OCI-LY3 (cell line): ENCODE measurements around the gene KCNK6.
"Not testable (repeated sequence)": the region's sequence is repeated elsewhere in the genome, so short reads cannot be mapped to it uniquely, and the experiment has no call there.

Experiments used
- H2AFZ ChIP-seq: fragments of 200-600, 300-600 bp; shearing (Covaris generic); 2 replicates; pipeline ENCODE4 v1.6.0; 2014; ENCODE audit warnings: antibody characterized with exemption, low read depth, low read length
- H3K27ac ChIP-seq: fragments of 200-600, 300-600 bp; sonication (generic); 2 replicates; pipeline ENCODE4 v1.5.1; 2014; ENCODE audit warnings: mild to moderate bottlenecking, low read length, moderate library complexity, mixed read lengths
- H3K27me3 ChIP-seq: fragments of 200-600, 300-600 bp; sonication (generic); 2 replicates; pipeline ENCODE4 v1.6.1; 2014; ENCODE audit warnings: low read depth, low read length, mixed read lengths
- H3K36me3 ChIP-seq: fragments of 200-600, 300-600 bp; sonication (generic); replicated peaks from 2 replicates; pipeline ENCODE3; 2014; ENCODE audit warnings: low read depth, low read length, mixed read lengths
- H3K4me1 ChIP-seq: fragments of 300-600, 200-600 bp; sonication (generic); 2 replicates; pipeline ENCODE4 v1.6.1; 2014; ENCODE audit warnings: low read length, mixed read lengths
- H3K4me2 ChIP-seq: fragments of 200-600, 300-600 bp; sonication (generic); 2 replicates; pipeline ENCODE4 v1.6.1; 2014; ENCODE audit warnings: low read length, mixed read lengths
- H3K4me3 ChIP-seq: fragments of 300-600, 200-600 bp; sonication (generic); 2 replicates; pipeline ENCODE4 v1.5.1; 2014; ENCODE audit warnings: antibody characterized with exemption, mild to moderate bottlenecking, low read length, moderate library complexity
- H3K79me2 ChIP-seq: fragments of 300-600, 200-600 bp; shearing (Covaris generic); 2 replicates; pipeline ENCODE4 v1.6.1; 2014; ENCODE audit warnings: mild to moderate bottlenecking, low read length, mixed read lengths
- H3K9ac ChIP-seq: fragments of 300-600, 200-600 bp; shearing (Covaris generic); 2 replicates; pipeline ENCODE4 v1.6.0; 2014; ENCODE audit warnings: mild to moderate bottlenecking, low read length, moderate library complexity
- H3K9me3 ChIP-seq: fragments of 200-600, 300-600 bp; shearing (Covaris generic); 2 replicates; pipeline ENCODE4 v1.6.1; 2014; ENCODE audit warnings: low read length, mixed read lengths; ENCODE audit not compliant: insufficient read depth
- H4K20me1 ChIP-seq: fragments of 200-600, 300-600 bp; sonication (generic); 2 replicates; pipeline ENCODE4 v1.6.1; 2016; ENCODE audit warnings: low read length, mixed read lengths; ENCODE audit not compliant: insufficient read depth
- EZH2phosphoT487 ChIP-seq: fragments of 200-600 bp; shearing (Covaris generic); IDR thresholded peaks from 2 replicates; pipeline ENCODE4 v1.6.1; 2018; ENCODE audit warnings: antibody characterized with exemption, mixed run types, low read depth
- TF ChIP-seq, protein P1 (sequence below): fragments of 200-600, 300-600 bp; sonication (generic); IDR thresholded peaks from 2 replicates; pipeline ENCODE4 v1.5.1; 2014; ENCODE audit warnings: antibody characterized with exemption, low read length, low read depth

KCNK6 gene

DNA sequence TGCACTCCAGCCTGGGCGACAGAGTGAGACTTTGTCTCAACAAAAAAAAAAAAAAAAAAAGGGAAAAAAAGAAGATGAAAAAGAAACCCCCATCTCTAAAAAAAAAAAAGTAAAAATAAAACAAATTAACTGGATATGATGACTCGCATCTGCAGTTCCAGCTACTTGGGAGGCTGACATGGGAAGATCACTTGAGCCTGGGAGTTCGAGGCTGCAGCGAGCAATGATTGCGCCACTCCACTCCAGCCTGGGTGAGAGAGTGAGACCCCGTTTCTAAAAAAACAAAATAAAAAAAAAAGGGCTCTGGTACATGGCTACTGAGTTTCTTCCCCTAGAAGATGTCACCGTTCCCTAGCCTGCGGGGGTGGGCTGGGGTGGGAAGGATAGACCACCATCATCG lies 13.6 kb downstream of the KCNK6 start:
- TF ChIP-seq, protein P1, sequence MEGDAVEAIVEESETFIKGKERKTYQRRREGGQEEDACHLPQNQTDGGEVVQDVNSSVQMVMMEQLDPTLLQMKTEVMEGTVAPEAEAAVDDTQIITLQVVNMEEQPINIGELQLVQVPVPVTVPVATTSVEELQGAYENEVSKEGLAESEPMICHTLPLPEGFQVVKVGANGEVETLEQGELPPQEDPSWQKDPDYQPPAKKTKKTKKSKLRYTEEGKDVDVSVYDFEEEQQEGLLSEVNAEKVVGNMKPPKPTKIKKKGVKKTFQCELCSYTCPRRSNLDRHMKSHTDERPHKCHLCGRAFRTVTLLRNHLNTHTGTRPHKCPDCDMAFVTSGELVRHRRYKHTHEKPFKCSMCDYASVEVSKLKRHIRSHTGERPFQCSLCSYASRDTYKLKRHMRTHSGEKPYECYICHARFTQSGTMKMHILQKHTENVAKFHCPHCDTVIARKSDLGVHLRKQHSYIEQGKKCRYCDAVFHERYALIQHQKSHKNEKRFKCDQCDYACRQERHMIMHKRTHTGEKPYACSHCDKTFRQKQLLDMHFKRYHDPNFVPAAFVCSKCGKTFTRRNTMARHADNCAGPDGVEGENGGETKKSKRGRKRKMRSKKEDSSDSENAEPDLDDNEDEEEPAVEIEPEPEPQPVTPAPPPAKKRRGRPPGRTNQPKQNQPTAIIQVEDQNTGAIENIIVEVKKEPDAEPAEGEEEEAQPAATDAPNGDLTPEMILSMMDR, result no peak
- no peak for TF ChIP-seq EZH2phosphoT487
- no peak overlapping the region for H3K9ac ChIP-seq

DNA sequence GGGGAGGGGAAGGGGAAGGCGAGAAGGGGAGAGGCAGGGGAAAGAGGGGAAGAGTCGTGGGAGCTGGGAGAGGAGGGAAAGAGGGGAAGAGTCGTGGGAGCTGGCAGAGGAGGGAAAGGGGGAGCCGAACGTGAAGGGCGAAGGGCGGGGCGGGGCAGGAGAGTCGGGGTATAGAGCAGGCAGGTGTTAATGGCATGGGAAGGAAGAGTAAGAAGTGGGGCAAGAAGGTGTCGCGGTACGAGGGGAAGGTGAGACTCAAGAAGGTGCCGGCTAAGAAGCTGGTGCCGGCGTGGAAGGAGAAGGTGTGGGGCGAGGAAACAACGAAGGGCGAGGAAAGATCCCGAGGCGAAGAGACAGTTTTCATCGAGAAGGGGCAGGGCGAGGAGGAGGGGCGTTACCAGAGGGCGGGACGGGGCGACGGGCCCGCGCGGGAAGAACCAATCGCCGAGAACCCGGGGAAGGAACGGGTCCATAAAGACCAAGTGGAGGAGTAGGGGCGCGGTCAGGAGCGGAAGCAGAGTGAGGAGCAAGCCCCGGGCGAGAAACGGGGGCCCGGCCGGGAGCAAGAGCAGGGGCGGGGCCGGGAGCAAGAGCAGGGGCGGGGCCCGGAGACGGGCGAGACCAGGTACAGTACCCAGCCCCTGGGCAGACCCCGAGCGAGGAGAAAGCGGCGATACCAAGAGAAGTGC lies 16.4 kb downstream of the KCNK6 start:
- no peaks in the 10 kb centered on the region for H3K27me3 ChIP-seq
- H3K4me3 ChIP-seq, result peak overlapping the region; percentile 87
- TF ChIP-seq EZH2phosphoT487, result no peak
- TF ChIP-seq, protein P1, result no peak
- no peaks in the 10 kb centered on the region for H3K36me3 ChIP-seq
- H3K9ac ChIP-seq, result peak overlapping the region; percentile 81
- peak overlapping the region; percentile 86 for H3K4me2 ChIP-seq
- H3K9me3 ChIP-seq, result no peaks in the 10 kb centered on the region
- H4K20me1 ChIP-seq, result no peaks in the 10 kb centered on the region
- no peaks in the 10 kb centered on the region for H3K79me2 ChIP-seq
- H3K4me1 ChIP-seq, result peaks cover 8% of the 10 kb centered on the region
- peak overlapping the region; percentile 79 for H3K27ac ChIP-seq
- H2AFZ ChIP-seq, result peak overlapping the region; percentile 88

More for the DNA sequence above, 13.6 kb downstream of the KCNK6 start:
- H3K4me2 ChIP-seq, result no peak overlapping the region
- no peaks in the 10 kb centered on the region for H3K79me2 ChIP-seq
- no peaks in the 10 kb centered on the region for H4K20me1 ChIP-seq
- H3K9me3 ChIP-seq, result no peaks in the 10 kb centered on the region
- no peaks in the 10 kb centered on the region for H3K27me3 ChIP-seq
- peaks cover 8% of the 10 kb centered on the region for H3K4me1 ChIP-seq
- no peaks in the 10 kb centered on the region for H3K36me3 ChIP-seq
- H3K4me3 ChIP-seq, result no peak overlapping the region
- H2AFZ ChIP-seq, result no peak overlapping the region
- H3K27ac ChIP-seq, result no peak overlapping the region

DNA sequence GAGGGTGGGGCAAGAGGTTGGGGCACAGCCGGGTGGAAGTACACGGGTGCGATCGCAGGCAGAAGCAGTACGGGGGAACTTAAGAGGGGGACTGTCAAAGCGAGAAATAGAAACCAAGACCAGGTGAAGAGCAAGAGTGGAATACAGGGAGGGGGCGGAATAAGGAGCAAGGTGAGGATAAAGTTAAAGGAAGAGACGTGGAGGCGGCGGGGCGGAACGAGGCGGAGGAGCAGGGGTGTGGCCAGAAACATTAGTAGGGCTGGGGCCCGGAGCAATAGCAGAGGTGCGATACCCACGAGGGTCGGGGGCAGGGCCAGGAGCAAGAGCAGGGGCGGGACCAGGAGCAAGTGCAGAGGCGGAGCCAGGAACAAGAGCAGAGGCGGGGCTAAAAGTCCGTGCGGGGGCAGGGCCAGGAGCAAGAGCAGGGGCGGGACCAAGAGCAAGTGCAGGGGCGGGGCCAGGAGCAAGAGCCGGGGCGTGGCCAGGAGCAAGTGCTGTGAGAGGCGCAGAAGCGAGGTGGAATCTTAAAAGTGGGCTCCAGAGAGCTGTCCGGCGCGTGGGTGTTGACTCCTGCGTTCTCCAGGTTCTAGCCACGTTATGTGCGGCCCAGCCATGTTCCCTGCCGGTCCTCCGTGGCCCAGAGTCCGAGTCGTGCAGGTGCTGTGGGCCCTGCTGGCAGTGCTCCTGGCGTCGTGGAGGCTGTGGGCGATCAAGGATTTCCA lies 17.2 kb downstream of the KCNK6 start:
- H3K9ac ChIP-seq, result peak overlapping the region; percentile 81
- peak overlapping the region; percentile 79 for H3K27ac ChIP-seq
- H3K27me3 ChIP-seq, result no peaks in the 10 kb centered on the region
- H4K20me1 ChIP-seq, result no peaks in the 10 kb centered on the region
- H3K79me2 ChIP-seq, result no peaks in the 10 kb centered on the region
- peak overlapping the region; percentile 86 for H3K4me2 ChIP-seq
- TF ChIP-seq EZH2phosphoT487, result no peak
- TF ChIP-seq, protein P1, result no peak
- peaks cover 8% of the 10 kb centered on the region for H3K4me1 ChIP-seq
- H3K4me3 ChIP-seq, result peak overlapping the region; percentile 87
- H3K9me3 ChIP-seq, result no peaks in the 10 kb centered on the region
- H3K36me3 ChIP-seq, result no peaks in the 10 kb centered on the region
- H2AFZ ChIP-seq, result peak overlapping the region; percentile 88

DNA sequence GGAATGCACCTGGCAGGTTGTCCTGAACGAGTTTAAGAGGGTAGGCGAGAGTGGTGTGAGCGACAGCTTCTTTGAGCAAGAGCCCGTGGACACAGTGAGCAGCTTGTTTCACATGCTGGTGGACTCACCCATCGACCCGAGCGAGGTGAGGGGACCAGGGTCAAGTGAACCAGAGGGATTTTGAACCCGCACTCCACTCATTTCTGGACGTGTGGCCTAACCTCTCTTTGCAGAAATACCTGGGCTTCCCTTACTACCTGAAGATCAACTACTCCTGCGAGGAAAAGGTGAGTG lies 17.7 kb downstream of the KCNK6 start:
- Histone ChIP-seq H3K27me3 (no peaks in the 10 kb centered on the region), H3K9me3 (no peaks in the 10 kb centered on the region), H2AFZ (no peak overlapping the region), H3K36me3 (no peaks in the 10 kb centered on the region), H3K9ac (peak overlapping the region; percentile 3; the same call in 1 of the 2 replicates), H3K79me2 (no peaks in the 10 kb centered on the region), H4K20me1 (no peaks in the 10 kb centered on the region), H3K4me1 (peaks cover 8% of the 10 kb centered on the region), H3K4me2 (peak overlapping the region; percentile 86), H3K27ac (no peak overlapping the region), H3K4me3 (peak overlapping the region; percentile 87)
- TF ChIP-seq, protein P1, result no peak
- TF ChIP-seq EZH2phosphoT487, result no peak

DNA sequence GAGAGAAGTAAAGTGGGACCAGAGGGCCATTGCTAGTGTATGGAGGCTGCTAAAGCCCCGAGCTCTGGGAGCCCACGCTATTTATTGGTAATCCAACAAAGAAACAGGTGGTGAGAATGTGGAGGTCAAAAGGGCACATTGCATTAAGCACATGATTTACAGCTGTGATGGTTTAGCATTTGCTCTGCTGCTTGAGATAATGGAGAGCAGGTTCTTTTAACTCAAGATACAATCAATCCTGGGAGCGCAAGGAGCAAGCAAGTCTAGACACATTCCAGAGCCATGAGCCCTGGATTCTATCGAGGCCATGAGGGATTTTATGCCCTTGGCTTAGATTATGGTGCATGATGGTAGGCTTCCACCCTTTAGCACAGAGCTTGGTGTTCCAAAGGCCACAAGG lies 19.4 kb downstream of the KCNK6 start:
- not testable (repeated sequence) for H4K20me1 ChIP-seq, H3K4me1 ChIP-seq, H3K4me2 ChIP-seq, H3K9me3 ChIP-seq, H3K79me2 ChIP-seq, H3K27ac ChIP-seq, H3K36me3 ChIP-seq, H3K4me3 ChIP-seq, H2AFZ ChIP-seq, H3K9ac ChIP-seq, H3K27me3 ChIP-seq
